Umbilical cord (tissue), 2 donors: ENCODE results near the gene POLR2J2. TPM values are rescaled to one million over a fixed set of nuclear protein-coding genes. Genes with fewer than 3 reads are reported as not detected.
A peak's percentile ranks its signal among the peaks of the same experiment; 100 is the strongest.
"Not testable (repeated sequence)": the region's sequence is repeated elsewhere in the genome, so short reads cannot be mapped to it uniquely, and the experiment has no call there.

Experiments used
- DNase-seq: peaks from one replicate; pipeline ENCODE4 v3.0.0-alpha.2; 2015; ENCODE audit warnings: low spot score
- total RNA-seq: library from RNA; depleted of rRNA; stranded (reverse); fragments of >200 nt; gene quantifications from one replicate; pipeline ENCODE4 v1.2.3, GENCODE V29; 2014; ENCODE audit warnings: low replicate concordance; ENCODE audit not compliant: insufficient read depth

The POLR2J2 gene
- total RNA-seq, result 6.0 TPM

GRCh38 chr7:102671166-102671955 lies at the start of gene POLR2J2:
Gene POLR2J2, minus strand, starts transcription at chr7:102671663. Its CDS starts 62 bp downstream, at chr7:102671601.
- peak; percentile 93 for DNase-seq

- DNase-seq, result peak; percentile 3
These were observed 47.0 kb upstream of the POLR2J2 start for GRCh38 chr7:102718491-102718890.

- peak; percentile 3 for DNase-seq
These were observed 44.3 kb upstream of the POLR2J2 start for GRCh38 chr7:102715718-102716117.

GRCh38 chr7:102714774-102715522 lies 43.5 kb upstream of the POLR2J2 start:
- DNase-seq, result not testable (repeated sequence)

- DNase-seq, result not testable (repeated sequence)
These were observed 42.2 kb upstream of the POLR2J2 start for GRCh38 chr7:102713691-102714080.

- DNase-seq, result not testable (repeated sequence)
These were observed 41.7 kb upstream of the POLR2J2 start for GRCh38 chr7:102713011-102713690.

- not testable (repeated sequence) for DNase-seq
These were observed 27.7 kb upstream of the POLR2J2 start for GRCh38 chr7:102698962-102699750.

GRCh38 chr7:102697642-102698512 lies 26.4 kb upstream of the POLR2J2 start:
- DNase-seq, result not testable (repeated sequence)

GRCh38 chr7:102696009-102696408 lies 24.5 kb upstream of the POLR2J2 start:
- DNase-seq, result not testable (repeated sequence)

- DNase-seq, result not testable (repeated sequence)
These were observed 23.6 kb upstream of the POLR2J2 start for GRCh38 chr7:102695033-102695552.

- DNase-seq, result not testable (repeated sequence)
These were observed 22.5 kb upstream of the POLR2J2 start for GRCh38 chr7:102694008-102694407.

GRCh38 chr7:102690602-102691001 lies 19.1 kb upstream of the POLR2J2 start:
- DNase-seq, result not testable (repeated sequence)

GRCh38 chr7:102689436-102690282 lies 18.2 kb upstream of the POLR2J2 start:
- DNase-seq, result not testable (repeated sequence)

GRCh38 chr7:102688299-102689036 lies 17.0 kb upstream of the POLR2J2 start:
- not testable (repeated sequence) for DNase-seq

- not testable (repeated sequence) for DNase-seq
These were observed 11.1 kb upstream of the POLR2J2 start for GRCh38 chr7:102682560-102682959.

- DNase-seq, result not testable (repeated sequence)
These were observed 9.3 kb upstream of the POLR2J2 start for GRCh38 chr7:102680780-102681179.

- DNase-seq, result not testable (repeated sequence)
These were observed 4.1 kb upstream of the POLR2J2 start for GRCh38 chr7:102675545-102675944.

- DNase-seq, result not testable (repeated sequence)
These were observed 2.1 kb upstream of the POLR2J2 start for GRCh38 chr7:102673447-102674067.
